Measurements from ENCODE around the gene PTPRE. TPM values are rescaled to one million over a fixed set of nuclear protein-coding genes. Genes with fewer than 3 reads are reported as not detected.

The PTPRE gene
- total and polyA plus RNA-seq, 2 of the 4 experiments (the other 2 are of a cell fraction), result 0.34 to 0.54 TPM

- peak; percentile 44 for DNase-seq
- no peak overlapping the region for H2AK9ac ChIP-seq (replicated peaks; ENCODE audit: low read depth, low read length, poor library complexity)
- BruUV-seq (replicated peaks), result no TSS peak
- no peak overlapping the region for H3K4ac ChIP-seq (ENCODE audit: low read depth, low read length)
- peak overlapping the region; percentile 17; the same call in 1 of the 2 replicates for H4K5ac ChIP-seq (ENCODE audit: low read depth, low read length)
- H2BK5ac ChIP-seq (ENCODE audit: low read depth, low read length, poor library complexity, severe bottlenecking), result no peak overlapping the region
- H2BK20ac ChIP-seq (ENCODE audit: low read depth, low read length), result no peak overlapping the region
- intact Hi-C loops (cut with micrococcal nuclease) (no loop called here), in situ Hi-C loops (cut with MboI; ENCODE audit: low sequenced_read_pairs) (no loop called here), dilution Hi-C loops (cut with HindIII; ENCODE audit: low sequenced_read_pairs, unreplicated experiment) (no loop called here)
- H4K8ac ChIP-seq (ENCODE audit: low read depth in 2 of 2, low read length in 2 of 2), result peak overlapping the region in 1 of 2 experiments; percentile 74; a peak in 1 of 4 replicates
- no peak overlapping the region for H2BK120ac ChIP-seq (ENCODE audit: low read depth, low read length)
- H2AFZ ChIP-seq (replicated peaks; ENCODE audit: low read length, poor library complexity), result no peak overlapping the region
- H4K20me1 ChIP-seq (ENCODE audit: insufficient read depth, low read length), result no peaks in the 10 kb centered on the region
- no peak overlapping the region for H3K23ac ChIP-seq (ENCODE audit: low read depth, low read length)
- no peak overlapping the region for H3K14ac ChIP-seq (replicated peaks; ENCODE audit: low read depth, low read length)
- no peaks in the 10 kb centered on the region for H3K9me1 ChIP-seq (ENCODE audit: insufficient read depth, low read length)
- no peak overlapping the region for H3K4me3 ChIP-seq (ENCODE audit: insufficient read depth, low read depth, low read length)
- TF ChIP-seq FOS (IDR thresholded peaks at IDR 0.05; ENCODE audit: low read depth, low read length) (no peak), SMC3 (IDR thresholded peaks at IDR 0.05; ENCODE audit: low read depth, low read length) (no peak), MXI1 (IDR thresholded peaks at IDR 0.05; ENCODE audit: borderline replicate concordance, low read depth, low read length) (no peak), RAD21 (IDR thresholded peaks at IDR 0.05; ENCODE audit: low read length) (no peak), CTCF (conservative IDR thresholded peaks at IDR 0.05; ENCODE audit: low read depth, low read length) (no peak), RFX5 (IDR thresholded peaks at IDR 0.05; ENCODE audit: low read depth, low read length) (no peak), CHD1 (IDR thresholded peaks at IDR 0.05; ENCODE audit: low read depth, low read length) (no peak), NFE2L2 (IDR thresholded peaks at IDR 0.05; ENCODE audit: low read depth, low read length) (no peak), CEBPB (IDR thresholded peaks at IDR 0.05; ENCODE audit: low read depth, low read length) (no peak), RCOR1 (IDR thresholded peaks at IDR 0.05; ENCODE audit: insufficient replicate concordance, low read length) (no peak), MAZ (IDR thresholded peaks at IDR 0.05; ENCODE audit: borderline replicate concordance, low read depth, low read length) (no peak), MAFK (IDR thresholded peaks at IDR 0.05; ENCODE audit: low read depth, low read length) (no peak), USF2 (IDR thresholded peaks at IDR 0.05; ENCODE audit: low read depth, low read length) (no peak), POLR2A (IDR thresholded peaks at IDR 0.05; ENCODE audit: low read depth, low read length) (no peak), BHLHE40 (IDR thresholded peaks at IDR 0.05; ENCODE audit: low read depth, low read length) (no peak)
- TF ChIP-seq, protein P1, sequence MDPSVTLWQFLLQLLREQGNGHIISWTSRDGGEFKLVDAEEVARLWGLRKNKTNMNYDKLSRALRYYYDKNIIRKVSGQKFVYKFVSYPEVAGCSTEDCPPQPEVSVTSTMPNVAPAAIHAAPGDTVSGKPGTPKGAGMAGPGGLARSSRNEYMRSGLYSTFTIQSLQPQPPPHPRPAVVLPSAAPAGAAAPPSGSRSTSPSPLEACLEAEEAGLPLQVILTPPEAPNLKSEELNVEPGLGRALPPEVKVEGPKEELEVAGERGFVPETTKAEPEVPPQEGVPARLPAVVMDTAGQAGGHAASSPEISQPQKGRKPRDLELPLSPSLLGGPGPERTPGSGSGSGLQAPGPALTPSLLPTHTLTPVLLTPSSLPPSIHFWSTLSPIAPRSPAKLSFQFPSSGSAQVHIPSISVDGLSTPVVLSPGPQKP (IDR thresholded peaks at IDR 0.05; ENCODE audit: borderline replicate concordance, low read depth, low read length), result no peak
- H4K91ac ChIP-seq (ENCODE audit: insufficient read depth, low read depth, low read length), result no peak overlapping the region
- H3K4me2 ChIP-seq (ENCODE audit: low read depth, low read length), result peak overlapping the region; percentile 67
- H2AK5ac ChIP-seq (ENCODE audit: low read depth, low read length), result no peak overlapping the region
- CTCF ChIA-PET, result no interaction called here
- peak overlapping the region; percentile 67 for H3K27ac ChIP-seq (ENCODE audit: insufficient read depth, low read length)
- no peak overlapping the region for H2BK15ac ChIP-seq (ENCODE audit: low read depth, low read length)
- POLR2A ChIA-PET (ENCODE audit: unreplicated experiment), result no interaction called here
- H3K36me3 ChIP-seq (ENCODE audit: control insufficient read depth, insufficient read depth, low read length), result no peaks in the 10 kb centered on the region
- peaks cover 3% of the 10 kb centered on the region; the same call in 1 of the 2 replicates for H3K4me1 ChIP-seq (ENCODE audit: control insufficient read depth, insufficient read depth, low read length)
- H3K79me1 ChIP-seq (ENCODE audit: low read depth in 1 of 2, low read length in 2 of 2), result no peaks in the 10 kb centered on the region
- H3K56ac ChIP-seq (ENCODE audit: extremely low read depth, insufficient read depth, low read length), result no peak overlapping the region
- ATAC-seq (ENCODE audit: low read depth), result peak; percentile 21; the same call in 1 of the 2 replicates
- no peak overlapping the region for H3K9ac ChIP-seq (ENCODE audit: low read depth, low read length)
- H3K9me3 ChIP-seq (ENCODE audit: control insufficient read depth, insufficient read depth, low read length), result peaks cover 3% of the 10 kb centered on the region; the same call in 1 of the 2 replicates
- H3K27me3 ChIP-seq (ENCODE audit: control insufficient read depth, insufficient read depth, low read length), result no peaks in the 10 kb centered on the region
- 70% methylated on average over 2 of the region's 12 CpGs; no CpG with 5 or more reads in 1 of the 2 experiments for WGBS, 2 experiments (ENCODE audit: extremely low coverage in 2 of 2, insufficient read length in 1 of 2)
- H3K18ac ChIP-seq (ENCODE audit: low read depth, low read length), result peak overlapping the region; percentile 52; the same call in 1 of the 2 replicates
Measured at GRCh38 chr10:127977357-127978009, 70.6 kb downstream of the PTPRE start.
